GM19468 (cell line): ENCODE data around the gene DIP2C.
"Not testable (repeated sequence)": the region's sequence is repeated elsewhere in the genome, so short reads cannot be mapped to it uniquely, and the experiment has no call there.

ENCODE experiments used
- ATAC-seq: cut with Tn5 transposase; IDR thresholded peaks from one replicate; pipeline ENCODE4 v1.9.1; 2021; ENCODE audit warnings: mild to moderate bottlenecking, moderate library complexity, moderate number of reproducible peaks; ENCODE audit not compliant: unreplicated experiment; ENCODE audit errors: extremely low read depth

Gene DIP2C

DNA sequence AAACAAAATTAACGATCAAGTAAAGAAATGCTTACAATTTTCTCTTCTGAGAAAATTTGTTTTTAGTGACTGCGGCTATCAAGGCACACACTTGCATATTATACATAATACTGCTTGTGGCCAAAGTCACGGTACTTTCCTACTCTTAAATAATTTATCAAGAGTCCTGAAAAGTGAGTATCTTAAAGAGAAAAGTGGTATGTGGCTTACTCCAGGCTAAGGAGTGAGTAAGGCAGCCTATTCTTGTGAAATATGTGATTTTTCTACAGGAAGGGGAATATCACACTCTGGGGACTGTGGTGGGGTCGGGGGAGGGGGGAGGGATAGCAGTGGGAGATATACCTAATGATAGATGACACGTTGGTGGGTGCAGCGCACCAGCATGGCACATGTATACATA, 240.1 kb downstream of the DIP2C start:
- ATAC-seq = not testable (repeated sequence)

DNA sequence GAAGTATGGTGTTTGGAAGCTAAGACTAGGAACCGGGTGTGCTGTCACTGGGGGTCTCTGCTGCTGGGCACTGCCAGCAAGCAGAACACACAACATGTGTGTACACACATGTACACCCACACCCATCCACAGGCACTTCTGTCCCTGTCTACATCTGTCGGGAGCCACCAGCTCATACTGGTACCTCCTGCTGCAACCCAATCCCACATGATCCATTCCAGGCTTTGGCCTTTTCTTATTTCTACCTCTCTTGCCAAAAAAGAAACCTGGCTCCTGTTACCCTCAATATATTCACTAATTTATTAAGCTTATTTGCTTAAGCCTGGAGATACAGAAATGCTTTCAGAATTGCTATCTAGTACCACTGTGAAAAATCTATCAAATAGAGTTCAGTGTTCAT, 246.0 kb downstream of the DIP2C start:
- ATAC-seq = no peak

- ATAC-seq = no peak
Observed at GRCh38 chr10:442209-442608, 247.3 kb downstream of the DIP2C start.

- no peak for ATAC-seq
Observed at GRCh38 chr10:441659-442058, 247.8 kb downstream of the DIP2C start.

DNA sequence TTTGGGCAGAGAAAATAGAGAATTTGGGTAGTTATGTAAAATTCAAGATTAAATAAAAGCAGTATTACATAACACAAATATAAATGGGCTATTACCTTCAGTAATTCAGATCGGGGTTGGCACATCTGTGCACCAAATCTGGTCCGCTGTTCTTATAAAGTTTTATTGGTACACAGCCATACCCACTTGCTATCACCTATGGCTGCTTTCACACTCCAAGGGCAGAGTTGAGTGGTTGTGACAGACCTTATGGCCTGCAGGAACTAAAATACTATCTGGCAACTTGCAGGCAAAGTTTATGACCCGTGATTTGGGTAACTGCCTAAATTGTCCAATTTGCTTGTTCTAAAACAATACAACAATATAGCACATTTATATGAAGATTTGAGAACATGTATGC, 249.3 kb downstream of the DIP2C start:
- no peak for ATAC-seq

DNA sequence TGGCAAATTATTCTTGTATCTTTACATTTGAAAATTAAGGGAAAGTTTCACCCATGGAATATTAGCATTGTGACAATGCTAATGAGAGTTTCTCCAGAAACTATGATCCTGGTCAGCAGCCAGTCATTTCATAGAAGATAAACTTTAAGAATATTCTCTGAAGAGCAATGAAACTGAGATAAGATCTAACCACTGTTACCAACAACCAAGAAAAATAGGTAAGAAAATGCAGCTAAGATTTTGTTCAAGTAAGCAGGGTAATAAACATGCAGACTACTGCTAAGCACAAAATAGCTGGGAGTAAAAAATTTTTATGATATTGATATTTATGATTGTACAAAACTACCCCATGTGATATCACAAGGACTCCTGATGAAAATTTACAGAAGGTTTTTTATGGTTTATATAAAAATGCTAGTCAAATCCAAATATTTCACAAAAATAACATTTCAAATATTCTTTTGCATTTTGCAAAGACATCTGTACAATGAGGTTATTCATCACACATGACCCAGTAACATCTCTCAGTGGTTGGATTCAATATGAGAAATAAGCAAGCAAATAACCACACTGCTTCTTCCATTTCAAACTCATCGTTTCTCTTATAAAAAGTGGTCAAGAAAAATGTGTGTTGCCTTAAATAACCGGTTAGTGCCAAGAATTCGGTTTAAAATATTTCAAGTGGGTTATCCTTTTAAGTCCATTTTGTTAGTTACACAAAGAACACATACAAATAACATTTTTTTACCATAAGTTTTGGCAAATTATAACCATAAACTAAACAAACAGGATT, 251.6 kb downstream of the DIP2C start:
- ATAC-seq = no peak

DNA sequence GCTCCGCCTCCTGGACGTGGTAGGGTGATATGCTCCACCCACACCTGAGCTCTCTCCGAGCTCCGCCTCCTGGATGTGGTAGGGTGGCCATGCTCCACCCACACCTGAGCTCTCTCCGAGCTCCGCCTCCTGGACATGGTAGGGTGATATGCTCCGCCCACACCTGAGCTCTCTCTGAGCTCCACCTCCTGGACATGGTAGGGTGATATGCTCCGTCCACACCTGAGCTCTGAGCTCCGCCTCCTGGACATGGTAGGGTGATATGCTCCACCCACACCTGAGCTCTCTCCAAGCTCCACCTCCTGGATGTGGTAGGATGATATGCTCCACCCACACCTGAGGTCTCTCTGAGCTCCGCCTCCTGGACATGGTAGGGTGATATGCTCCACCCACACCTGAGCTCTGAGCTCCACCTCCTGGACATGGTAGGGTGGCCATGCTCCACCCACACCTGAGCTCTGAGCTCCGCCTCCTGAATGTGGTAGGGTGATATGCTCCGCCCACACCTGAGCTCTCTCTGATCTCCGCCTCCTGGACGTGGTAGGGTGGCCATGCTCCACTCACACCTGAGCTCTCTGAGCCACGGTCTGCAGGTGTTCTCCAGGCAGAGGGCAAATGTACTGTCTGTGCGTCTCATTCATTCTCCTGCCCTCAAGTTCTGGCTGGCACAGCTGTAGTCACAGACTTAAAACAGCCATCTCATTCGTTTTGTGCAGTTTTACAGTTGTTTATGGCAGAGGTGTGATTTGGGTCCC, 252.4 kb downstream of the DIP2C start:
- ATAC-seq = no peak

DNA sequence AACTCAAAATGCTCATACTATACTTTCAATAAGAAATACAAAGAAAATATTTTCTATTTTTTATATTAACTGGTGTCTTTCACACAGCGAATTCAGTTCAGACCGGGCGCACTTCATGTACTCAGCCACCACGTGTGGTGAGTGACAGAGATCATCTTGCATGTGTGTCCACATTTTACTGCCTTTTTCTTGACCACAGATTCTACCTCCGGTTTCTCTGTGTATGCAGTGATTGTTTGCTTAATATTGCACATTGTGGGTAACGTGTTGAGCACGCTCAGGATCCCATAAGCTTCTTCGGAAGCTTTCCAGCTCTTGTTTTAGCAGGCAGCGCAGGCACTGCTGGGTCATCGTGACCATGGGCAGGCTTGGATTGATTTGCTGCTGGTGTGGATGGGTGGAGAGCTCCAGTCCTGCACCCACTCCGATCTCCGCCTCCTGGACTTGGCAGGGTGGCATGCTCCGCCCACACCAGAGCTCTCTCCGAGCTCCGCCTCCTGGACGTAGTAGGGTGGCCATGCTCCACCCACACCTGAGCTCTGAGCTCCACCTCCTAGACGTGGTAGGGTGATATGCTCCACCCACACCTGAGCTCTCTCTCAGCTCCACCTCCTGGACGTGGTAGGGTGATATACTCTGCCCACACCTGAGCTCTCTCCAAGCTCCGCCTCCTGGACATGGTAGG, 253.3 kb downstream of the DIP2C start:
- ATAC-seq = no peak

DNA sequence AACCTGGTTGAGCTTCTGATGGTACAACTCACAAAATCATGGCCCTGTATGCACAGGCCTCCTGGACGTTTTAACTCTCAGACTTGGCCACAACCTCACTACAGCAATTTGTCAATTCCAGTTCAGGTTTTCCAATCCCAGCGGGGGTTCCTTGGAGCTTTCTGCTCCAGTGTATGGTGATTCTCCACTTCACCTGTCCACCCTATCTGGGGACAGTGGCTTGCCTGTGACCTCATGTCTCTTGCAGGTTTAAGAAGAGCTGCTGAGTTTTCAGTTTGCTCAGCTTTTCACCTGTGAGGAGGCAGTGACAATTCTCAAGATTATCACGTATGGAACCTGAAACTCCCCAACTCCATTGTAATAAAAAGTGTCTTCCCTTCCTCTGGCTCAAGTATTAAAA, 254.1 kb downstream of the DIP2C start:
- no peak for ATAC-seq

DNA sequence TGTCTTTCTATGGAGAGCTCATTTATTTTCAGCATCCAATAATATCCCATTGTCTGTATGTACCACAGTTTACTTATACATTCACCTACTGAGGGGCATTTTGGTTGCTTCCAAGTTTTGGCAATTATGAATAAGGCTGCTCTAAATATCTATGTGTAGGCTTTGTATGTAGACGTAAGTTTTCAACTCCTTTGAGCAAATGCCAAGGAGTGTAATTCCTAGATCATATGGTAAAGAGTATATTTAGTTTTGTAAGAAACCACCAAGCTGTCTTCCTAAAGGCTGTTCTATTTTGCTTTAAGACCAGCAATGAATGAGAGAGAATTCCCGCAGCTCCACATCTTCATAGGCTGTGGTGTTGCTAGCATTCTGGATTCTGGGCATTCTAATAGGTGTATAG, 259.8 kb downstream of the DIP2C start:
- no peak for ATAC-seq

DNA sequence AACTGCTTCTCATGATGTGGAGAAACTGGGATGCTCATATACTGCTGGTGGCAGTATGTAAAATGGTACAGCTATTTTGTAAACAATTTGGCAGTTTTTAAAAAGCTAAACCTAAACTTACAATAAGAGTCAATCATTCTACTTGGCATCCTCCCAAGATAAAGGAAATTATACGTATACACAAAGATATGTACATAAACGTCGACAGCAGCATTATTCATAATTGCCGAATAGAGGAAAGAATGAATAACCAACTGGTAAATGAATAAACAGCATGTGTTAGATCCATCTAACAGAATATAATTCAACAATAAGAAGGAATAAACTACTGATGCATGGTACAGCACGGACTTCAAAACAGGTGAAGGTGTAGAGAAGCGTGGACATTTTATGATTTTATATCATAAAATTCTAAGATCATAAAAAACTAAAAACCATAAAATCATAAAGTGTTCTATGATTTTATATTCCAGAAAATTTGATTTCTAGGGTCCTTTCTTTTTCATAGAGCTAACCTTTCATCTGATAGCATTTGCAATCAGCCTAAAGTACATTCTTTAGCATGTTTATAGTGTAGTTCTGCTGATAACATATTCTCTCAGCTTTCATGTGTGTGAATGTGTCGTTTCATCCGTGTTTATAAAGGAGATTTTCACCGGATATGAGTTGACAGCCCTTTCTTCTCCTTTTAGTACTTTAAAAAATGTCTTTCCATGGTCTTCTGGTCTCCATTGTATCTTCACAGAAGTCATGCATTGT, 261.5 kb downstream of the DIP2C start:
- ATAC-seq = no peak

GRCh38 chr10:425365-425764, 264.1 kb downstream of the DIP2C start:
- not testable (repeated sequence) for ATAC-seq

DNA sequence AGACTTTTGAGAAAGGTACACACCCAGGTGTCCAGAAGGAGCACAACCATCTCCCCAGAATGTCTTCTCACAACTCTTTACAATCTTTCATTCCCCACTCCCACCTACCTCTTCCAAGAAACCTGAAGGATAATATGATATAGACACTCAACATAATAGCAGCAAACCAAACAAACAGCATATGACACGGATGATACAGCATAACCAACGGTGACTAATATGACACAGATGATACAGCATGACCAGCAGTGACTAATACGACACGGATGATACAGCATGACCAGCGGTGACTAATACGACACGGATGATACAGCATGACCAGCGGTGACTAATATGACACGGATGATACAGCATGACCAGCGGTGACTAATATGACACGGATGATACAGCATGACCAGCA, 264.7 kb downstream of the DIP2C start:
- not testable (repeated sequence) for ATAC-seq

- no peak for ATAC-seq
Observed at GRCh38 chr10:423178-423577, 266.3 kb downstream of the DIP2C start.

DNA sequence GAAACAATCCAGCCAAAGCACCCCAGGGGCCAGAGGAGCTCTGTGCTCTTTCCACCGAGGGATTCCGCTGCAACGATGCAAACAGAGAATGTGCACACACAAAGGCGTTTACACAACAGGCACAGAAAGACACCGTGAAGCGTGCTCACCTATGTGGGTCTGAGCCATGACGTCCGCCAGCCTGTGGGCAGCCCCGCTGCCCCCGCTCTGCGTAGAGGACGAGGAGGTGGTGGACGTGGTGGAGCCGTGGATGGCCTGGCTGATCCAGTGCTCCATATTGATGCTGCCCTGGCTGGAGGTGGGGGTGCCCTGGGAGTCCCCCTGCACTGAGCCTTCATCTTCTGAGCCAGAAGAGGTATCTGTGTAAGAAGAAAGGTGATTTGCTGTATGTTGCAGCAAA, 266.8 kb downstream of the DIP2C start:
- no peak for ATAC-seq

DNA sequence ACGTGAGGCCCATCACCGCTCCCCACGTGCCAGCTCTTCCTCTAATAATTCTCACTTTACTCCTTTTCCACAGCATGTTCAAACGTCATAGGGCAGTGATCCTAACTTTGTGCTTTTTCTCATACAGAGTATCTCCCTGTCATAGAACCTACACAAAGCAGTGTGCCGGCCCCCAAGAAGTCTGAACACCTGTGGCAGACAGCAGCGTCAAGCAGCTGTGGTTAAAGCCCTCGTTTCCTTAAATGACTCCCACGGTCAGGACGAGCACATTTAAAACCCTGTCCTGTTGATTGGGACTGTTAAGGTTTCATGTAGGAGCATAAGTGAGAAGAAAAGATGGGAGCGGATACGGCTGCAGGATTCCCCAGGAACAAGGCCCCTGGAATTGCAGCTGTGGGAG, 267.2 kb downstream of the DIP2C start:
- no peak for ATAC-seq

DNA sequence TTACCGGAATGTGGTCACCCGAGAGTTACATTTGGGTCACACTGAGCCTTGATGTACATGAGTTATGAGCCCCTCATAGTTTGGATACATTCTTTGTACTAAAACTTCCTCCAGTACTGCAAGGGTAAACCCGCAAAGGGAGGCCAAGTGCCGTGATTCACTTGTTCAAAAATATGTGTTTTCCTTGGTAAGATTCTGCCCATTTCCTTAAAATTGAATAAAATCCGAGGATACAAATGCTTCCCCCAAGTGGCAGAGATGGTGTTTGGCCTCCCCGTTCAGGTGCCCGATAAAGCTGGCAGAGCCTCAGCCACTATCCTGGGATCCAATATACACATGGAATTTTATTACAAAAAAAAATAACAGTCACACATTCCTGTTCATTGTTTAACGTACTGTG, 268.3 kb downstream of the DIP2C start:
- ATAC-seq = no peak

- no peak for ATAC-seq
Observed at GRCh38 chr10:420154-421121, 269.0 kb downstream of the DIP2C start.

DNA sequence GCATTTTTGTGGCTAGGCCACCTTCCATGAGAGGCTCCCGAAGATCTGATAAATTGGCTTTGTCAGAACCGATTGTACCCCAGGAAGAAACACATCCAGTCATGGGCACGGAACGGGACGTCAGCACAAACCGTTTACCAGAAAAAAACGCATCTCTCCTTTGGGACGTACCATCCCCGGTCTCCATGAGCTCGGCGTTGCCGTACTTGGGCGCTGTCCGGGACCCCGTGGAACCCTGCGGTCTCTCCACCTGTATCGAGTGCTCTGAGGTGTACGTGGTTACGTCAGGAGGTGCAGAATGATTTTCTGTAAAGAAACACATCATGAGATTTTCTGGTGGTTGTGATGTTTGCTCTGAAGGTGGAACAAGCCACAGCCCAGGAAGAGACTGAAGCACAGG, 270.6 kb downstream of the DIP2C start:
- no peak for ATAC-seq
